GM18498 (cell line): ENCODE measurements around the gene NIPSNAP3A.

Experiments used
- ATAC-seq: cut with Tn5 transposase; IDR thresholded peaks from one replicate; pipeline ENCODE4 v1.9.1; 2021; ENCODE audit warnings: mild to moderate bottlenecking, moderate library complexity; ENCODE audit not compliant: unreplicated experiment

The NIPSNAP3A gene

DNA sequence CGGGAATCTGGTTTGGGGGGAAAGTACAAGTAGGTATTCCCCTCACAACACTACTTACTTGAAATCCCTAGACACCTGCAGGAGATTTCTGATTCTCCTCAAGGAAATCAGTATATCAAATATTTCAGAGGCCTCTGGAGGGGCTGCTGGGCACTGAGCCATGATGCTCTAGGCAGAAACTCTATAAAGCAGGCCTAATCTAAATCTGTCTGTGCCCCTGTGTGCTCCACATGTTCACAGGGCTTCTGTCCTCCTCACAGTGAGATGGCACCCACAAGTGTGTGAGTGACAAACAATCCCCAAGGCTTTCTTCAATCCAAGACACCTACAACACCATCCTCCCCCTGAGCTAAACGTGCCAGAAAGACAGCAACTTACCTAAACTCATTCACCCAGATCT is 55.4 kb downstream of the NIPSNAP3A start:
- no peak for ATAC-seq

DNA sequence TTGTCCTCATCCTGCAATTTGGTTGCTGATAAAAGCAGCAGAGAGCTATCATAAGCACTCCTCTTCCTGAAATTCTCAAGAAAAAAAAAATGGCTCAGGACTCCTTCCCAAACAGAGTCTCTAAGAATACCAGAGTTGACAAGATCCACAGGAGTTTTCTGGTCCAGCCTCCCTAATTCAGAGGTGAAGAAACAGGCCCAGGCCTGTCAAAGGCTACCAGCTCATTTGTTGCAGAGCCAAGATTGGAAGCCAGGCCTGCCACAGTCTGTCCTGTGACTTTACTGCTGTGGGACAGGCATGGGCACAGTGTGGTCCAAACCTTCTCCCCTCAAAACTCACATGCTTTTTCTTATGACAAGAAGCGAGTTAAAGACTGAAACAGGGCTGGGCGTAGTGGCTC is 58.0 kb downstream of the NIPSNAP3A start:
- no peak for ATAC-seq

DNA sequence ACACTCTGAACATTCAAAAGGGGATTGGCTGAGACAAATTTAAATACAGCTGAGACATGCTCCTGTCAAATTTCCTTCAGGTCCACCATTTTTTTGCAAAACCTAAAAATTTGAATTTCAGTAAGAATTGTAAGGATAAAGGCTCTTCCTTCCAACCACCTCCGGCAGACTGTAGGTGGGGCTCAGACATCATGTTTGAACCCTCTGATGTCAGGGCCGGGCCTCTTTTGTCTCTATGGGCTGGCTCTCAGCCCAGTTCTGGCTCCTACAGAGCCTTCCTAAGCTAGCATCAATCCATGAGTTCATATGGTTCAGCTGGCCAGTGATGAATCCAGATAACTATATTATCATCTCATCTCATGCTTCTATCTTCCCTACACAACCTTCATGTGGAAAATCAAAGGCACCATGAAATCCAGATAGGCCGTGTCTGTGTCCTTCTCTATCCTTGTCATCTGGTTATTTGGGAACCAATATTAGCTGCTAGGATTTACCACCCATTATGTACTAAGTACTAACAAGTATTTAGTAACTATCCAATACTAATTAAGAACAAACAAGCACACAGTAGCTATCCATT is 60.6 kb downstream of the NIPSNAP3A start:
- no peak for ATAC-seq
